GM19025 (cell line): ENCODE data around the gene SEMG1.

Experiments used
- ATAC-seq: cut with Tn5 transposase; IDR thresholded peaks from one replicate; pipeline ENCODE4 v1.9.1; 2021; ENCODE audit warnings: mild to moderate bottlenecking, low read depth, moderate library complexity; ENCODE audit not compliant: unreplicated experiment

Gene SEMG1, protein sequence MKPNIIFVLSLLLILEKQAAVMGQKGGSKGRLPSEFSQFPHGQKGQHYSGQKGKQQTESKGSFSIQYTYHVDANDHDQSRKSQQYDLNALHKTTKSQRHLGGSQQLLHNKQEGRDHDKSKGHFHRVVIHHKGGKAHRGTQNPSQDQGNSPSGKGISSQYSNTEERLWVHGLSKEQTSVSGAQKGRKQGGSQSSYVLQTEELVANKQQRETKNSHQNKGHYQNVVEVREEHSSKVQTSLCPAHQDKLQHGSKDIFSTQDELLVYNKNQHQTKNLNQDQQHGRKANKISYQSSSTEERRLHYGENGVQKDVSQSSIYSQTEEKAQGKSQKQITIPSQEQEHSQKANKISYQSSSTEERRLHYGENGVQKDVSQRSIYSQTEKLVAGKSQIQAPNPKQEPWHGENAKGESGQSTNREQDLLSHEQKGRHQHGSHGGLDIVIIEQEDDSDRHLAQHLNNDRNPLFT

DNA sequence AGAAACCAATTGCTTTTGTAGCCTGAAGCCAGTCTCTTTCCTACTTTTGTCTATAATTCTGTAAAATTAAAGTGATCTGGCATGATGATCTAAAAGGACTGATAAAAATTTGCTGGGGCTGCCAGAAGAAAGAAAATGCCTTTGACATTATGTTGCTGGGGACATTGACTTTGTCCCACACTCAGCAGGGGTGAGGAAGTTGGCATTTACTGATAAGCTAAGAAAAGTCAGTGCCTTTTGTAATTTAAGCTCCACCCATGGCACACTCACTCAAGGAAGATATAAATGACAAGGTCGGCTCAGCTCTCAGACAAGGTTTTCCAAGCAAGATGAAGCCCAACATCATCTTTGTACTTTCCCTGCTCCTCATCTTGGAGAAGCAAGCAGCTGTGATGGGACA, at the start of gene SEMG1:
Gene SEMG1 (plus strand): TSS at position 309 of the 400 bp plus-strand sequence. CDS start 21 bp downstream, at position 330.
- no peak for ATAC-seq

DNA sequence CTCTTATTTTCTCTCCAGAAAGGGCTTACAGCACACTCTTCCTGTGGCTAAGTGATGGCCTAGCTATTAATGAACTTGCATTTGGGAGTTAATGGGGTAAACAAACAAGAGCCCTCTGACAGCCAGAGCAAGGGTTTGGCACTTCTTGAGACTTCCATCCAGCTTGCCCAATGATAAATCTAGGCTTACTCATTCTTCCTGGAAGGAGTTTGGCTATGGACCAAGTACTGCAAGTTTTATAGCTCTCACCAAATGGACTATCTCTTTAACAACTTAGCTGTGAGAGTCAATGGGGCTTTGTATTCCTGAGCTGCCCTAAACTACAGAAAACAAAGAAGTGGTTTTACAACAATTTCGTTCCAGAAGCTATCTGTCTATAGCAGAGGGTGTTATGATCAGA, 48.9 kb upstream of the SEMG1 start:
- ATAC-seq: no peak

DNA sequence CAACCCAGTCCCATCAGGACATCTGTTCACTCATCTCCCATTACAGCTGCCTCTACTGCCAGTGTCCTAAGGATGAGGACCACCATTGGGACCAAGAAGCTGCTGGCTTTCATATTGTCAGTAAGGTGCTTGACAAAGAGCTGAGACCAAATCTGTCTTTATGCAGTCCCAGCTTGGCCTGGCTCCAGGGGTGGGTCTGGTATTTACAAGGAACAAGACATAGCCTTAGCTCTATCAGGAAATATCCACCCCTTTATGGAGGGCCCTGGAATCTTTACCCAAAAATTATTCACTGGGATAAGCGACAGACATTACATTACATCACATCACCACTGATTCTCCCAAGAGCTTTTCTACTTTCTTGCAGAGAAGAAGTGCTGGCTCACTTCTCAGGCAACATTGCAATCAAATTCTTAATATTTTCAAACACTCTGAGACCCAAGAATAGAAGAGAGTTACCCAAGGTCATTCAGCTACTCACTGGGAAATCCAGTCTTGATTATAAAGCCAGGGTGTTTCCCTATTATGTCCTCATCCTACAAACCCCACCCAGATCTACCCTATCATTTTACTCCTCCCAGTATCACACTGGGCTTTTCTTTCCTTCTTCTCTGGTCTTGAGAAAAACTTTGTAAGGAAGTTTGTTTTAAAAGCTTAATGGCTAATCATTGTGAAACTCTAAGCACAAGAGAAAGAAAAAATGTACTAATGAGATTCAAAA, 43.6 kb upstream of the SEMG1 start:
- ATAC-seq: no peak

DNA sequence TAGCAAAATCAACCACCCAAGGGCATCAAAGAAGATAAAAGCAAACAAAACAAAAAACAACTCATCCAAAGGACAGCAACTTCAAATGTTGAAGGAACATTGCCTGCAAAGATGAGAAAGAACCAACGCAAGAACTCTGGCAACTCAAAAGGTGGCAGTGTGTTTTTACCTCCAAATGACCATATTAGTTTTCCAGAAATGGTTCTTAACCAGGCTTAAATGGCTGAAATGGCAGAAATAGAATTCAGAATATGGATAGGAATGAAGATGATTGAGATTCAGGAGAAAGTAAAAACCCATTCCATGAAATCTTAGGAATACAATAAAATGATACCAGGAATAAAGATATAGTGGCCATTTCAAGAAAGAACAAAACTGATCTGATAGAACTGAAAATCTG, 41.9 kb upstream of the SEMG1 start:
- ATAC-seq: no peak

DNA sequence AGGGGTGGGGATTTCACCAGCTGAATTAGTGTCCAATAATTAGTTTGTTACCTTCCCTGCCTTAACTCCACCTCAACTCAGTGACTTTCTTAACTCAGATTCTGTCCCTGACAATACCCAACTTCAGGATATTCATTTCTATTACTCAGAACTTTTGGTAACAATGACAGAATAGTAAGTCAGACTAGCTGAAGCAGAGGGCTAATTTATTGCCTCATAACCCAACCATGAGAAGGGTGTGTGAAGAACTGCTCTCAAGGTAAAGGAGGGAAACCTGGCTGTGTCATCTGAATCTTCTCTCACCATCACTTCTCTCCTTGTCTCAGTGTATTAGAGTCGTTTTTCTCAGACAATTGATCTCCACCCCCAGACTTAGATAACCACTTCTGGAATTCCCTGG, 33.3 kb upstream of the SEMG1 start:
- ATAC-seq: no peak

DNA sequence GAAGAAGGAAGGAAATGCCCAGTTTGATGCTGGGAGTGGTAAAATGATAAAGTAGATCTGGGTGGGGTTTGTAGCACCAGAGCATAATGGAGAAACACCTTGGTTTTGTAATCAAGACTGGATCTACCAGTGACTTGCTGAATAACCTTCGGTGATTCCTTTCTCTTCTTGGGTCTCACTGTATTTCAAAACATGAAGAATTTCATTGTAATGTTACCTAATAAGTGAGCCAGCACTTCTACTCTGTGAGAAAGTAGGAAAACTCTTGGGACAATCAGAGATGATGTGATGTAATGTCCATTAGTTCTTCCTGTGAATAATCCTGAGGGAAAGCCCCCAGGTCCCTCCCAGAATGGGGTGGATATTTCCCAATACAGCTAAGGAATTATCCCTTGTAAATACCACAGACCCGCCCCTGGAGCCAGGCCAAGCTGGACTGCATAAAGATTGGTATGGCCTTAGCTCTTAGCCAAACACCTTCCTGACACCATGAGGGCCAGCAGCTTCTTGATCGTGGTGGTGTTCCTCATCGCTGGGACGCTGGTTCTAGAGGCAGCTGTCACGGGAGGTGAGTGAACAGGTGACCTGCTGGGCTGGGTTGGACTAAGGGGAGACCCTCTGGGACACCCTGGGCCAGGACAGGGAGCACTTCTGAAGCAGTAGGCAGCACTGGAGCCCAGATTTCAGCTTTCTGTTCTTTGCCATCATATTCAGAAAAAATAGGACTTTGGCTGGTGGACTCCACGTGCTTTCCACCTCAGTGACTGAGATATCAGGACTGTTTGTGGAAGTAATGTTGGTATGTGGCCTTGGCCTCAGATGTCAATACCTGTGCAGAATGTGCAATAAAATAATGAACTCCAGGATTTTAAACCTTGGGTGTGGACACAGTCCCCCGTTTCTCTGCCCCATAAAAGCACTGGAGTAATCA, 32.1 kb upstream of the SEMG1 start, which contains the start of gene PI3:
Gene PI3 (plus strand): TSS at position 469 of the 931 bp plus-strand sequence. CDS start 21 bp downstream, at position 490.
- ATAC-seq: no peak

DNA sequence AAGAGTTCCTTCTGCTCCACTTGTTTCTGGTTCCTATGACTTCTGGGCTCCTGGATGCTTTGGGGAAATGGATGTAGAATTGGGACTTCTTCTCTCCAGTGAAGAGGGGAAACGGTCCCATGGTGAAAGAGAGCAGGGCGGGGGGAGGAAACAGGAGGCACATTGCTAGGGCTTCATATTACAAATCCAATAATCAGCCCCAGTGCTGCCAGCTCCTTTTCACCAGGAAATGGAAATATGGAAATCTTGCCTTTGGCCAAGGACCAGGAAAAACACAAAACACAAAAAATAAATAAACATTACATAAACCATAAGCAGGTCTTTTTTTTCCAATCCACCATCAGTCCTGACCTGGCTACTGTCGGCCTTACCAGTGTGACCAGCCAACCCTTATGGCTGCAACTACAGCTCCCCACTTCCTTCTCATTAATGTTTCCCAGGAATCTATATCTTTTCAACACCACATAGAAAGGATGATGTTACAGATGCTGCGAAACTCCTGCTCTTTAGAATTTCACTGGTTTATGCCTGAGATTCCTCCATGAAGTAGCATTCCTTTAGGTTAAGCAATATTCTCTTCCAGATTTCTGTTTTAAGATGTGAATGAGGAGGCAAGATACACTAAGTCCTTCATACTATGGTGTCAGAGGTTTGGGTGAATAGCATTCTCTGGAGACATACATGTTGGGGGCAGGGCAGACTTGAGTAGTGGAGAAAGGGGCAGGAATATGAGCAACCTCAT, 30.1 kb upstream of the SEMG1 start:
- no peak for ATAC-seq

DNA sequence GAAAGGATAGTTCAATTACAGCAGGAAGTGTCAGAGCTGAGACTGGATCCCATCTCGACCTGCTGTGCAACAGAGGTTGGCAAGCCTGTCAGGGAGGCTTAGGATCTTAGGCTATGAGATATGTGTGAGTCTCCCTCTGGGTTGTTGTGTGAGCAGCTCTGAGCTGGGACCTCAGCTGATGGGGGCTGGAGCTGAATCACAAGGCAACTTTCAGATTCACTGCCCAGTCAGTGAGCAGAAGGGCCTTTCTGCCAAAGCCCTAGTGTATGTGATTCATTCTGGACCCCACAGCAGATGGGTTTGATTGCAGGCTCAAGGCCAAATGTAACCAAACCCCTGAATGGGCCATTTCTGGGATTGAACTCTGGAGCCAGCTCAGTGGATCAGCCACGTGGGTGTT, 27.7 kb upstream of the SEMG1 start:
- ATAC-seq: no peak

DNA sequence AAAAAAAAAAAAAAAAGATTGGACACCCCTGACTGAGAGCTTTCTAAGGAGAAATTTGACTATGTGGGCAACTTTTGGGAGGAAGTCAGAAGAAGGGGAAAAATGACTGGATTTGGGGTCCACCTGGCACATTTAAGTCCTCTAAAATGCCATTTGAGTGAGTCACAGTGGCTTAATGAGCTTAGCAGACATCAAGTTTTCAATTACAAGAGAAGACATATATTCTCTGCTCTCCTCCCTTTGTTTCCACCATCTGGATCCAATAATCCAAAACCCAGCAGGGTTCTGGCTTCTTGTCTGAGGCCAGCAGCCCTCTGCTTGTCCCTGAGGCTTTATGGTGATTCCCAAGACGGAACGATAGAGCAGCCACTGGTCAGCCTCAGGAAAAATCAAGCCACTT, 25.2 kb upstream of the SEMG1 start:
- no peak for ATAC-seq

DNA sequence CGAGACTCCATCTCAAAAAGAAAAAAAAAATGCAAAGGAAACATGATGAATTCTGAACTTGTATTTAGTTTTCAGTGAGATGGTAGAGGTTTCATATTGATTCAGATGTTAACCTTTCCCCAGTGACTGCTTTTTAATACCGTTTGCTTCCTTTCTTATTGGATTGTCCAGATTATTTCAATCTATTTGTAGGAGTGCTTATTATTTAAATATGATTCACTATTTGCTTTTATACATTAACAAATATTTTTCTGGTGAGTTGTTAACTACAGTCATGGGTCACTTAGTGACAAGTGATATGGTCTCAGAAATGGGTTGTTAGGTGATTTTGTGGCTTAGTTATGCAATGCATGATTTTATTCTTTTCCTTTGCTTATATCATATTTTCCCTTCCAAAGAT, 23.7 kb upstream of the SEMG1 start:
- ATAC-seq: no peak

DNA sequence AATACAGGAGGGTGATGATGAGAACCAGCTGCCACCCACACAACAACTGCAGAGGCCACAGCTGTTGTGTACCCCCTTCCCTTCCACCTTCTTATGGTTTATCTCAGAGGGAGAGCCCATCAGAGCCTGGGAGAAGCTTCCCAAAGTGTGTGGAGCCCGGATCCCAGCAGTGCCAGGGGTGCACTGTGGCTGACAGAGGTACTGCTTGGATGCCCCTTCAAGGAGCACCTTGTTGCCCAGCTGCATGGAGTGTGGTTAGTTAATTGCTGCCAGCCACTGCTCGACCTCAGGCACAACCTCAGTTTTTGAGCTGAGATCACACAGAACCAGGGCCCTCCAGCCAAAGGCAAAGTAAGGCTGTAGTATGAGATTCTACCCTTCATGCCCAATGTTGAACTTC, 19.1 kb upstream of the SEMG1 start:
- ATAC-seq: no peak

DNA sequence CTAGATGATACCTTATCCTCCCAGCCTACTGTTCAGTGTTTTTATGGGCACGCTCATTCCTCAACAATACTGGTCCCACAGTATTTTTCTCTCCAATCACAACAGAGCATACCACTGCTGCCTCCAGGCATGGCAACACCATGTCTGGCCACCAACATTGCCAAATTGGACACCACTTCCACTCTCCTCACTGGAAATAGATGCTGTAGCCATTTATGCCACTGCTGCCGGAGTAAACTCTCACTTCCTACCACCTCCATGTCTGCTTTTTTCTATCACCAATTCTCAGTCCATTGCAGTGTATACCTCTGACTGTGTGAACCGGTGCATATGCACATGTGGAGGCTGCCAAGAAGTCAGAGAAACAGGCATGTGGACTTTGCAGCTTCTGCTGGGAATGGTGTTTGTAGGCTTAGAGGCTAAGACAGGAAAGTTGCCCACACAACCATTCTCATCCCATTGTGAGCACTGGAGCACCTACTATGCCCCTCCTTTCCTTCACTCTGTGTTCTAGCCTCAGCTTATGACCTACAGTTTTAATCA, 17.7 kb upstream of the SEMG1 start:
- no peak for ATAC-seq

DNA sequence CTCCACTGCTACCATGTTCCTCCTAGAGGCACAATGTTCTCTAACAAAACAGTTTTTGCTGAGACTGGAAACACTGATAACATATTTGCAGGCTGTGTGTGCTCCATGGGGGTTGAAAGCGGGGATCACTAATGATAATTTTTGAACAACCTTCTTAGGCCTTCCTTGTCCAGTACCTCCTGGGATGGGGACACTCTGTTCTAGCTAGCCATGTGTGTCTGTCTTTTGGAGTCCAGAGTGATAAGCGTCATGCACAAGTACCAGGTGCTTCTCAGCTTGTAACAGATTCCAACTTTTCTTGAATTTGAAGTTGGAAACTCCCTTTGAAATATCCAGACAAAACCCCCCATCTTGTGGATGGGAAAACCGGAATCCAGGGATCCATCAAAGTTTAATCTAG, 17.0 kb upstream of the SEMG1 start:
- ATAC-seq: no peak

DNA sequence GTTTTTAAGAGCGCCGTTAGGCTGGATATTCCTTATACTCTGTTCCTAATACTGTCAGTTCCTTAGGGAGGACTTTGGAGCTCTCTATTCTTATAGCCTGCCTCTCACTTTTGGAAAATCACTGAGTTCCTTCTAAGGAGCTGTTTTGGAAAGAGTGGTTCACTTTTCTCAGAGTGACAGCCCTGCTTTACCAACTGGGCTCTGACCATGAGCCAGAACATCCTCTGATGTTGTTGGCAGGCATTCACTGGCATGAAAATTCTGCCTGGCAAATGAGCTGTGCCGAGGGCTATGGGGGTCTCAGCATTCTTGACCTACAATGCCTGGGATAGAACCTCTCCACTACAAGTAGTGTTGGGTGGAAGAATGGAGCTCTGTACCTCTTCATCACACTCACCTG, 14.9 kb upstream of the SEMG1 start:
- no peak for ATAC-seq

DNA sequence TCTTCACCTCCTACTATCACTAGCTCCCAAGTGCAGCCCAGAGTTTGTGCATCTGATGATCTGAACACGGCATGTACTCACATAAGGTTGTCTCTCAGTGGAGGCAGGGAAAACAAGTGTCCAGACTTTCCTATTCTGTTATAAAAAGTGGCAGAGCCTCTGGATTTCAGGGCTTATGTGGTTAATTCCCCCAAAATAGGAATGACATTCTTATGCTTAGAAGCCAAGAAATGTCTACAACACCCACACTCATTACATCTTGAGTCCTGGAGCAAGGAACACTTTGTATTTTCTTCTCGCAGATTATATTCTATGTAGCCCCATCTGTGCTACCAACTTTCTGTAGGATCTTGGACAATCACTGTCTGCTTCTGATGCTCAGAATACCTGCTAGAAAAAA, 13.5 kb upstream of the SEMG1 start:
- ATAC-seq: no peak

DNA sequence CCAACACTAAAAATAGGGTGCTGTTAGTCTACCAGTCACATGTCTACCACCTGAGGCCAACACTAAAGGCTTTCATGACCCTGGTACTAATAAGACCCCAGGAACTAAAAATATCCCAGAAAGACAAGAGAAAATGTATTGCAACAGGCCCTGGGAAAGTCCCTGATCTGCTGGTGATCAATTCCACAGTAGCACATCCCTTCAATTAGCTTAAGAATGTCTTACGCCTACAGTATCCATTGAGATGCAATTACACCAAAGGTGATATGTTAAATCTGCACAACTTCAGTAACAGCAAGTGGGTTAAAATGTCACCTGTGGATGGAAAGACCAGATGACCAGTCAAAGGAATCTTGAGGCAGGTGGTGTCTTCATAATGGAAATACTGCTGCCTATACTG, 3.1 kb downstream of the SEMG1 start:
- ATAC-seq: no peak

DNA sequence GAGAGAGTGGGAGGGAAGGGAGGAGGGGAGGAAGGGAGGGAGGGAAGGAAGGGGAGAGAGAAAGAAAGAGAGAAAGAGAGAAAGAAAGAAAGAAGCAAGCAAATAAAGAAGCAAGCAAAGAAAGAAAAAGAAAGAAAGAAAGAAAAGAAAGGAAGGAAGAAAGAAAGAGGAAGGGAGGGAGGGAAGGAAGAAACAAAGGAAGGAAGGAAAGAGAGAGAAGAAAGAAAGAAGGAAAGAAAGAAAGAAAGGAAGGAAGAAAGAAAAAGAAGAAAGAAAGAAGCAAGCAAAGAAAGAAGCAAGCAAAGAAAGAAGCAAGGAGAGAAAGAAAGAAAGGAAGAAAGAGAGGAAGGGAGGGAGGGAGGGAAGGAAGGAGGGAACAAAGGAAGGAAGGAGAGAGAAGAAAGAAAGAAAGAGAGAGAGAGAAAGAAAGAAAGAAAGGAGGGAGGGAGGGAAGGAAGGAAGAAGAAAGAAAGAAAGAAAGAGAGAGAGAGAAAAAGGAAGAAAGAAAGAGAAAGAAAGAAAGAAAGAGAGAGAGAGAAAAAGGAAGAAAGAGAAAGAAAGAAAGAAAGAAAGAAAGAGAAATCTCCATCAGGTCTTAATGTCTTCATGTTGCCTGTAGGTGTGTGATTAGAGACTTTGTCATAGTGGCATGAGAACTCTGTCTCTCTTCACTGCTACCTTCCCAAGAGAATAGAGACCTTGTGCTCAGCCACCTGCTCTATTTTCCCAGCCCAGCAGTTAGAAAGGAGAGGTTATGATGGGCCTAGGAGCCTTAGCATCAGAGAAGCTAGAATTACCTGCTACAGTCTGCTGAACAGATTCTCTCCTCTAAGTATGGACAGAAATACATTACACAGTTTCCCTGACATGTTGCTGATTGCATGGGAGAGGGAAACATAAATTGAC, 5.0 kb downstream of the SEMG1 start:
- ATAC-seq: no peak

DNA sequence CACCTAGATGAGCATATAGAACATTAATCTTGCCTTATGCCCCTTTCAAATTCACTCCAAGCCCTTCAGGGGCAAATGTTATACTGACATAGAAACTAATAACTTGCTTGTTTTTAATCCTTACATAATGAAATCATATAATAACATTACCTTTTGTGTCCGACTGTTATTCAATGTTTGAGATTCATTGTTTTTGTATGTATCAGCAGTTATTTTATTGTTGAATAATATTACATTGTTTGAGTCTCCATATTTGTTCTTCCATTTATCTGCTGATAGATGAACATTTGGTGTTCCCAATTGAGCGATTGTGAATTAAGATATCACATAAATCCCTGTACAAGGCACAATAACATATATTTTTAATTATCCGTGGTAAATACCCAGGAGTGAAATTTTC, 6.0 kb downstream of the SEMG1 start:
- ATAC-seq: no peak

DNA sequence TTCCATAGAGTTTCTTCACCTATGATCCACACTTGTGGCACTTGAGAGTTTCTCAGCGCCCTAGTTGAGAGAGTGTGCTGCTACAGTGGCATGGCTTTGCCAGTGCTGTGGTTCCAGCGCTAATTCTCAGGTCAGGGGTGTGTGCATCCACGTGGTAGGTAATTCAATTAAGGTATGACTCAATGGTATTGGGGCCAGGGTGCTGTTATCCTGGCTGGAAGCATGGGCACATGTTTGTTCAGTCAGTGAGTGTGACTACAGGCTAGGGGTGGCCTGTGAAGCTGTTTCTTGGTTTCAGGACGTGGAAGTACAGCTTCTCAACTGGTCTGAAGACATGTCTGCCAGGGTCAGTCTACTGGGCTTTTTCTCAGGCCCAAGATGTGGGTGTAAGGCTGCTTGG, 11.3 kb downstream of the SEMG1 start:
- ATAC-seq: no peak
